GM23338 (cell line): ENCODE data around the gene CDH4. TPM values are rescaled to one million over a fixed set of nuclear protein-coding genes. Genes with fewer than 3 reads are reported as not detected.

ENCODE experiments used
- ATAC-seq: fragments of 200-7000 bp; cut with Tn5 transposase; 3 replicates; pipeline ENCODE4 v1.9.1; 2020
- DNase-seq: peaks from one replicate; pipeline ENCODE4 v3.0.0-alpha.2; 2015; ENCODE audit warnings: low spot score
- H2AFZ ChIP-seq: fragments of 200-600 bp; sonication (generic); 2 replicates; pipeline ENCODE4 v1.8.0; 2016; ENCODE audit warnings: antibody characterized with exemption, mild to moderate bottlenecking, moderate library complexity
- H3F3A ChIP-seq: fragments of 200-600 bp; sonication (generic); replicated peaks from 2 replicates; pipeline ENCODE4 v1.8.0; 2017; ENCODE audit warnings: antibody characterized with exemption, mixed run types, low read depth
- H3K27ac ChIP-seq: fragments of 200-600 bp; sonication (generic); 2 replicates; pipeline ENCODE4 v1.6.1; 2016; ENCODE audit warnings: low read depth
- H3K27me3 ChIP-seq: fragments of 200-600 bp; sonication (generic); 2 replicates; pipeline ENCODE4 v1.8.0; 2016; ENCODE audit warnings: mild to moderate bottlenecking, mixed run types, moderate library complexity; ENCODE audit not compliant: insufficient read depth
- H3K36me3 ChIP-seq: fragments of 200-600 bp; sonication (generic); 2 replicates; pipeline ENCODE4 v1.8.0; 2016; ENCODE audit warnings: mild to moderate bottlenecking; ENCODE audit not compliant: insufficient read depth
- H3K4me1 ChIP-seq: fragments of 200-600 bp; sonication (generic); 2 replicates; pipeline ENCODE4 v1.8.0; 2016; ENCODE audit warnings: mild to moderate bottlenecking, moderate library complexity; ENCODE audit not compliant: insufficient read depth
- H3K4me2 ChIP-seq: fragments of 200-600 bp; sonication (generic); 2 replicates; pipeline ENCODE4 v1.7.1; 2017; ENCODE audit warnings: mixed run types
- H3K4me3 ChIP-seq: fragments of 200-600 bp; sonication (generic); 2 replicates; pipeline ENCODE4 v1.6.1; 2016; ENCODE audit warnings: mixed run types
- H3K79me2 ChIP-seq: fragments of 200-600 bp; sonication (generic); replicated peaks from 2 replicates; pipeline ENCODE4 v1.8.0; 2017; ENCODE audit warnings: mild to moderate bottlenecking; ENCODE audit not compliant: insufficient read depth
- H3K9me2 ChIP-seq: fragments of 200-600 bp; sonication (generic); 2 replicates; pipeline ENCODE4 v1.8.0; 2017; ENCODE audit not compliant: insufficient read depth
- H4K20me1 ChIP-seq: fragments of 200-600 bp; sonication (generic); replicated peaks from 2 replicates; pipeline ENCODE4 v1.8.0; 2017; ENCODE audit warnings: mild to moderate bottlenecking; ENCODE audit not compliant: insufficient read depth
- H3K27ac Mint-ChIP-seq: 2 replicates; pipeline ENCODE4 v1.8.0; 2020; ENCODE audit warnings: inconsistent platforms, mild to moderate bottlenecking, moderate library complexity, mixed read lengths
- H3K27me3 Mint-ChIP-seq: 3 replicates; pipeline ENCODE4 v1.8.0; 2022; ENCODE audit warnings: low read depth, mild to moderate bottlenecking, moderate library complexity, mixed read lengths, inconsistent platforms; ENCODE audit not compliant: insufficient read depth, poor library complexity
- H3K36me3 Mint-ChIP-seq: 3 replicates; pipeline ENCODE4 v1.8.0; 2021; ENCODE audit warnings: low read depth, mild to moderate bottlenecking, inconsistent platforms, moderate library complexity, mixed read lengths
- H3K4me1 Mint-ChIP-seq: 3 replicates; pipeline ENCODE4 v1.8.0; 2020; ENCODE audit warnings: mild to moderate bottlenecking, inconsistent platforms, mixed read lengths
- H3K4me3 Mint-ChIP-seq: 3 replicates; pipeline ENCODE4 v1.8.0; 2021; ENCODE audit warnings: moderate library complexity, mild to moderate bottlenecking, inconsistent platforms, mixed read lengths
- H3K9me3 Mint-ChIP-seq: 3 replicates; pipeline ENCODE4 v1.8.0; 2020; ENCODE audit warnings: moderate library complexity, mild to moderate bottlenecking, inconsistent platforms, mixed read lengths
- CREB1 ChIP-seq: fragments of 250-450 bp; sonication (Bioruptor Pico); IDR thresholded peaks from 2 replicates; pipeline ENCODE4 v1.5.0; 2020; ENCODE audit warnings: low read depth, mild to moderate bottlenecking, moderate library complexity
- ETS1 ChIP-seq: IDR thresholded peaks from 2 replicates; pipeline ENCODE4 v1.6.1; 2016; ENCODE audit warnings: antibody characterized with exemption
- EZH2 ChIP-seq: fragments of 200-600 bp; sonication (generic); IDR thresholded peaks from one replicate; pipeline ENCODE4 v1.8.0; 2017; ENCODE audit warnings: antibody characterized with exemption, mild to moderate bottlenecking, low read depth; ENCODE audit not compliant: unreplicated experiment
- EZH2phosphoT487 ChIP-seq: fragments of 200-600 bp; sonication (generic); IDR thresholded peaks from one replicate; pipeline ENCODE4 v1.8.1; 2018; ENCODE audit warnings: antibody characterized with exemption; ENCODE audit not compliant: unreplicated experiment
- JUNB ChIP-seq: IDR thresholded peaks from one replicate; pipeline ENCODE4 v1.6.1; 2016; ENCODE audit warnings: antibody characterized with exemption; ENCODE audit not compliant: unreplicated experiment
- NANOG ChIP-seq: IDR thresholded peaks from 2 replicates; pipeline ENCODE4 v1.6.1; 2016; ENCODE audit warnings: antibody characterized with exemption, borderline replicate concordance
- POLR2AphosphoS5 ChIP-seq: IDR thresholded peaks from 2 replicates; pipeline ENCODE4 v1.6.1; 2016; ENCODE audit warnings: antibody characterized with exemption, low read depth
- REST ChIP-seq: IDR thresholded peaks from one replicate; pipeline ENCODE4 v1.6.1; 2018; ENCODE audit warnings: antibody characterized with exemption; ENCODE audit not compliant: unreplicated experiment
- STAT1 ChIP-seq: IDR thresholded peaks from one replicate; pipeline ENCODE4 v1.6.1; 2016; ENCODE audit warnings: antibody characterized with exemption; ENCODE audit not compliant: unreplicated experiment
- ZNF114 ChIP-seq: fragments of 250-450 bp; sonication (Bioruptor Pico); IDR thresholded peaks from 2 replicates; pipeline ENCODE4 v1.5.0; 2020; ENCODE audit warnings: mild to moderate bottlenecking, moderate library complexity
- ZNF331 ChIP-seq: fragments of 250-450 bp; sonication (Bioruptor Pico); IDR thresholded peaks from 2 replicates; pipeline ENCODE4 v1.5.0; 2020; ENCODE audit warnings: low read depth, mild to moderate bottlenecking, moderate library complexity
- polyA plus RNA-seq: library from polyadenylated mRNA; unstranded; fragments of >200 nt; fragmentation: Nextera tagmentation; extraction: Ambion mirVana; gene quantifications from 2 replicates; pipeline ENCODE4 v1.2.1, GENCODE V29; 2016
- total RNA-seq: library from RNA; depleted of rRNA; stranded (reverse); fragments of >200 nt; shearing (Covaris generic); gene quantifications from 2 replicates; pipeline ENCODE4 v1.2.3, GENCODE V29; 2014

CDH4 gene
- total and polyA plus RNA-seq, 2 experiments from 2014 or later: 1.2 to 4.2 TPM

- no peak for TF ChIP-seq REST
- no peak for TF ChIP-seq POLR2AphosphoS5
- no peak for TF ChIP-seq EZH2
- no peak for TF ChIP-seq NANOG
These were observed 5.5 kb downstream of the CDH4 start (continued) for GRCh38 chr20:61257611-61258010.

- DNase-seq: no peak
- peaks cover 5% of the 10 kb centered on the region; the same call in 1 of the 2 replicates for H3K4me1 ChIP-seq
- H3K36me3 ChIP-seq: no peaks in the 10 kb centered on the region; the same call in 1 of the 2 replicates
- Mint-ChIP-seq H3K36me3 (peaks cover 41% of the 10 kb centered on the region), H3K4me1 (peaks cover 22% of the 10 kb centered on the region), H3K27me3 (peaks cover 20% of the 10 kb centered on the region), H3K4me3 (no peak overlapping the region), H3K27ac (no peak overlapping the region), H3K9me3 (no peaks in the 10 kb centered on the region; the same call in 2 of the 3 replicates)
- H3K27ac ChIP-seq: no peak overlapping the region
- no peak for ATAC-seq
- no peak overlapping the region for H3K4me3 ChIP-seq
- H2AFZ ChIP-seq: no peak overlapping the region
- H3K4me2 ChIP-seq: no peak overlapping the region
- 0 out of 2 replicates have a peak, but pooled peaks cover under 1% of the 10 kb centered on the region for H3F3A ChIP-seq
- no peaks in the 10 kb centered on the region for H3K79me2 ChIP-seq
- no peaks in the 10 kb centered on the region for H3K9me2 ChIP-seq
- peaks cover 22% of the 10 kb centered on the region for H3K27me3 ChIP-seq
- H4K20me1 ChIP-seq: peaks cover 8% of the 10 kb centered on the region; the same call in 1 of the 2 replicates
- no peak for TF ChIP-seq STAT1
- TF ChIP-seq EZH2phosphoT487: no peak
- no peak for TF ChIP-seq EZH2
- no peak for TF ChIP-seq ZNF331 (CRISPR knock-in tag)
- TF ChIP-seq POLR2AphosphoS5: no peak
- TF ChIP-seq CREB1: no peak
- TF ChIP-seq ETS1: no peak
- no peak for TF ChIP-seq JUNB
- no peak for TF ChIP-seq REST
- no peak for TF ChIP-seq NANOG
- no peak for TF ChIP-seq ZNF114 (CRISPR knock-in tag)
These were observed 7.7 kb downstream of the CDH4 start for GRCh38 chr20:61259741-61260140.
